ENCODE results near the gene LRBA.

Gene LRBA

GRCh38 chr4:150952167-150952845 is 62.8 kb downstream of the LRBA start:
- no peak for TF ChIP-seq CTCF (IDR thresholded peaks at IDR 0.05; ENCODE audit: borderline replicate concordance, control extremely low read depth, extremely low read depth, insufficient read depth, missing control alignments)
- no peak for DNase-seq (ENCODE audit: low spot score)
- in situ Hi-C loops (cut with MboI; ENCODE audit: low sequenced_read_pairs, unreplicated experiment): no loop called here

DNA sequence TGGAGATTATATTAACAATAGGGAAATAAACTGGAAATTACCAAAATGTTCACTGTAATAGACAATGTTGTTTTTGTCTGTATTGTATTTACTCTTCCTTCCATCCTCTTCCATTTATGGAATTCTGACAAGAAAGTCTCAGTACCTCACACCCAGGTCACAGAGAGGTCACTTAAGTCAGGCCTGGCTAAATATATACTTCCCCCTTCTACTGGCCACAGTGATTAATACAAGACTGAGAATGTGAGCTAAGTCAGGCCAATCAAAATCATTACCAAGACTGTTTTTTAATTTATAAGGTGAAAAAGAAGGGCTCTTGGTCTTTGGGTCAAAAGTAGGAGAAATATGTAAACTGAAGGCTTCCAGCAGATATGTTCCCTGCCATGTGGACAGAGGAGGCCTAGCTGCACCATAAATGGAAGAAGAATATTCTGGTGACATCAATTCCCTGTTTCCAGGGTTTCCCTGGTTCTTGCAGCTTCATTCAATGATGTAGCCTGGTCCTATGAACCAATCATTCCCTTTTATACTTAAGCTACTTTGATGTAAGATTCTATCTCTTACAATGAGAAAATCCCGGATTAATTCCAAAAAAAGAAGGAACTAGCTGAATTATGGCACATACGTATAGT is 64.3 kb downstream of the LRBA start:
- in situ Hi-C loops (cut with MboI; ENCODE audit: low sequenced_read_pairs, unreplicated experiment): no loop called here
- no peak for TF ChIP-seq CTCF (IDR thresholded peaks at IDR 0.05; ENCODE audit: borderline replicate concordance, control extremely low read depth, extremely low read depth, insufficient read depth, missing control alignments)
- no peak for DNase-seq (ENCODE audit: low spot score)

GRCh38 chr4:150949943-150950342 is 65.1 kb downstream of the LRBA start:
- no peak for DNase-seq (ENCODE audit: low spot score)
- TF ChIP-seq CTCF (IDR thresholded peaks at IDR 0.05; ENCODE audit: borderline replicate concordance, control extremely low read depth, extremely low read depth, insufficient read depth, missing control alignments): no peak
- in situ Hi-C loops (cut with MboI; ENCODE audit: low sequenced_read_pairs, unreplicated experiment): no loop called here

DNA sequence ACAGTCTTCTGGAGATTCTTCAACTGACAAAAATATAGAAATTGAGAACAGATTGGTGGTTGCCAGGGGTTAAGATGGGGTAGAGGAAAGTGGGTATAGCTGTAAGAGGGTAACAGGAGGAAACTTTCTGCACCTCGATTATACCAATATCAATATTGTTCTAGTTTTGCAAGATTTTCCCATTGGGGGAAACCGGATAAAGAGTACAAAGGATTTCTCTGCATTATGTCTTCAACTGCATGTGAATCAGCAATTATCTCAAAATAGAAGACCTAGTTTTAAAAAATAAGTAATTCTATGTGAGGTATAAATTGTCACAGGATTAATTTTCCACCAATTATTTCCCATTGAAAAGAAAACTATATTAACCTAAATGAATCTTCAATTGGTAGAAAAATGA is 65.7 kb downstream of the LRBA start:
- in situ Hi-C loops (cut with MboI; ENCODE audit: low sequenced_read_pairs, unreplicated experiment): no loop called here
- no peak for TF ChIP-seq CTCF (IDR thresholded peaks at IDR 0.05; ENCODE audit: borderline replicate concordance, control extremely low read depth, extremely low read depth, insufficient read depth, missing control alignments)
- no peak for DNase-seq (ENCODE audit: low spot score)

GRCh38 chr4:150948710-150949109 is 66.4 kb downstream of the LRBA start:
- no peak for TF ChIP-seq CTCF (IDR thresholded peaks at IDR 0.05; ENCODE audit: borderline replicate concordance, control extremely low read depth, extremely low read depth, insufficient read depth, missing control alignments)
- in situ Hi-C loops (cut with MboI; ENCODE audit: low sequenced_read_pairs, unreplicated experiment): no loop called here
- no peak for DNase-seq (ENCODE audit: low spot score)

DNA sequence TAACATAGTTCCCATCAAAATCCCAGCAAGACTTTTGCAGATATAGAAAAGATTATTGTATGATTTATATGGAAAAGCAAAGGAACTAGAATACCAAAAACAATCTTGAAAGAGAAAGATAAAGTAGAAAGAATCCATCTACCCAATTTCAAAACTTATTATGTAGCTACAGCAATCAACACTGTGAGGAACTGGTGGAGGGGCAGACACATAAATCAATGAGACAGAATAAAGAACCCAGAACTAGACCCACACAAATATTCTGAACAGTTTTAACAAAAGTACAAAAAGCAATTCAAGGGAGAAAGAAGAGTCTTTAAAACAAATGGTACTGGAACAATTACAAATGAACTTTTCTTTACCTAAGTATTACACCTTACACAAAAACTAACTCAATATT is 67.0 kb downstream of the LRBA start:
- in situ Hi-C loops (cut with MboI; ENCODE audit: low sequenced_read_pairs, unreplicated experiment): no loop called here
- TF ChIP-seq CTCF (IDR thresholded peaks at IDR 0.05; ENCODE audit: borderline replicate concordance, control extremely low read depth, extremely low read depth, insufficient read depth, missing control alignments): no peak
- no peak for DNase-seq (ENCODE audit: low spot score)
